Fibroblast of gingiva (primary cell): ENCODE data around the gene SPATA20.

ENCODE experiments used
- DNase-seq: peaks from one replicate; pipeline ENCODE4 v3.0.0-alpha.2; 2011; ENCODE audit warnings: low read depth

SPATA20 gene

GRCh38 chr17:50520483-50520882 is 26.5 kb upstream of the SPATA20 start:
- DNase-seq, result no peak

- DNase-seq, result no peak
Observed at GRCh38 chr17:50521514-50521913, 25.5 kb upstream of the SPATA20 start.

GRCh38 chr17:50522766-50523165 is 24.2 kb upstream of the SPATA20 start:
- no peak for DNase-seq

GRCh38 chr17:50523208-50523607 is 23.8 kb upstream of the SPATA20 start:
- DNase-seq, result no peak

GRCh38 chr17:50524838-50525237 is 22.1 kb upstream of the SPATA20 start:
- DNase-seq, result no peak

GRCh38 chr17:50527155-50527762 is 19.7 kb upstream of the SPATA20 start:
- DNase-seq, result no peak

- DNase-seq, result no peak
Observed at GRCh38 chr17:50527949-50528474, 19.0 kb upstream of the SPATA20 start.

GRCh38 chr17:50529849-50530248 is 17.1 kb upstream of the SPATA20 start:
- DNase-seq, result no peak

- DNase-seq, result no peak
Observed at GRCh38 chr17:50531428-50532025, 15.4 kb upstream of the SPATA20 start.

- DNase-seq, result no peak
Observed at GRCh38 chr17:50532452-50533024, 14.4 kb upstream of the SPATA20 start, which contains the start of gene EPN3. TSS of gene EPN3 (plus strand) at chr17:50532735. CDS start at chr17:50536557, 3,822 bp downstream.

GRCh38 chr17:50533185-50533584 is 13.8 kb upstream of the SPATA20 start:
- DNase-seq, result no peak

GRCh38 chr17:50533720-50534148 is 13.2 kb upstream of the SPATA20 start:
- peak; percentile 34 for DNase-seq

GRCh38 chr17:50534222-50534978 is 12.6 kb upstream of the SPATA20 start:
- no peak for DNase-seq

GRCh38 chr17:50534979-50535326 is 12.0 kb upstream of the SPATA20 start:
- DNase-seq, result no peak

- DNase-seq, result no peak
Observed at GRCh38 chr17:50535407-50535806, 11.6 kb upstream of the SPATA20 start.

GRCh38 chr17:50536683-50537646 is 10.0 kb upstream of the SPATA20 start:
- DNase-seq, result no peak

GRCh38 chr17:50537721-50538548 is 9.0 kb upstream of the SPATA20 start:
- no peak for DNase-seq

GRCh38 chr17:50538549-50539410 is 8.2 kb upstream of the SPATA20 start:
- no peak for DNase-seq

GRCh38 chr17:50539762-50540559 is 7.0 kb upstream of the SPATA20 start:
- no peak for DNase-seq
